ENCODE results near the gene CHCHD4.

The CHCHD4 gene

GRCh38 chr3:14126887-14127505 lies 2.3 kb upstream of the CHCHD4 start:
- TF ChIP-seq CTCF (IDR thresholded peaks at IDR 0.05; ENCODE audit: insufficient read depth, low read depth, low read length, missing control alignments): no peak
- DNase-seq (ENCODE audit: low read depth): no peak
- H3K4me3 ChIP-seq (ENCODE audit: low read depth, low read length): no peak overlapping the region

GRCh38 chr3:14126017-14126886 lies 1.6 kb upstream of the CHCHD4 start:
- no peak for DNase-seq (ENCODE audit: low read depth)
- TF ChIP-seq CTCF (IDR thresholded peaks at IDR 0.05; ENCODE audit: insufficient read depth, low read depth, low read length, missing control alignments): no peak
- peak overlapping the region; percentile 89 for H3K4me3 ChIP-seq (ENCODE audit: low read depth, low read length)

GRCh38 chr3:14125193-14126016 lies 735 bp upstream of the CHCHD4 start:
- TF ChIP-seq CTCF (IDR thresholded peaks at IDR 0.05; ENCODE audit: insufficient read depth, low read depth, low read length, missing control alignments): no peak

GRCh38 chr3:14124223-14124614 lies 451 bp downstream of the CHCHD4 start:
- H3K4me3 ChIP-seq (ENCODE audit: low read depth, low read length): peak overlapping the region; percentile 89
- DNase-seq (ENCODE audit: low read depth): peak; percentile 91
- no peak for TF ChIP-seq CTCF (IDR thresholded peaks at IDR 0.05; ENCODE audit: insufficient read depth, low read depth, low read length, missing control alignments)

More at GRCh38 chr3:14125193-14126016, 735 bp upstream of the CHCHD4 start:
- peak overlapping the region; percentile 89 for H3K4me3 ChIP-seq (ENCODE audit: low read depth, low read length)
- peak; percentile 56 for DNase-seq (ENCODE audit: low read depth)

- peak overlapping the region; percentile 89 for H3K4me3 ChIP-seq (ENCODE audit: low read depth, low read length)
- peak; percentile 5 for TF ChIP-seq CTCF (IDR thresholded peaks at IDR 0.05; ENCODE audit: insufficient read depth, low read depth, low read length, missing control alignments)
- peak; percentile 33 for DNase-seq (ENCODE audit: low read depth)
These were observed 1.1 kb downstream of the CHCHD4 start for GRCh38 chr3:14123308-14124222.

- TF ChIP-seq CTCF (IDR thresholded peaks at IDR 0.05; ENCODE audit: insufficient read depth, low read depth, low read length, missing control alignments): no peak
- H3K4me3 ChIP-seq (ENCODE audit: low read depth, low read length): no peak overlapping the region
- no peak for DNase-seq (ENCODE audit: low read depth)
These were observed 2.4 kb downstream of the CHCHD4 start for GRCh38 chr3:14122301-14122700.
